GM19035 (cell line): ENCODE data around the gene ZNF93.
"Not testable (repeated sequence)": the region's sequence is repeated elsewhere in the genome, so short reads cannot be mapped to it uniquely, and the experiment has no call there.

Source experiments
- ATAC-seq: cut with Tn5 transposase; IDR thresholded peaks from one replicate; pipeline ENCODE4 v1.9.1; 2021; ENCODE audit not compliant: unreplicated experiment

The ZNF93 gene

DNA sequence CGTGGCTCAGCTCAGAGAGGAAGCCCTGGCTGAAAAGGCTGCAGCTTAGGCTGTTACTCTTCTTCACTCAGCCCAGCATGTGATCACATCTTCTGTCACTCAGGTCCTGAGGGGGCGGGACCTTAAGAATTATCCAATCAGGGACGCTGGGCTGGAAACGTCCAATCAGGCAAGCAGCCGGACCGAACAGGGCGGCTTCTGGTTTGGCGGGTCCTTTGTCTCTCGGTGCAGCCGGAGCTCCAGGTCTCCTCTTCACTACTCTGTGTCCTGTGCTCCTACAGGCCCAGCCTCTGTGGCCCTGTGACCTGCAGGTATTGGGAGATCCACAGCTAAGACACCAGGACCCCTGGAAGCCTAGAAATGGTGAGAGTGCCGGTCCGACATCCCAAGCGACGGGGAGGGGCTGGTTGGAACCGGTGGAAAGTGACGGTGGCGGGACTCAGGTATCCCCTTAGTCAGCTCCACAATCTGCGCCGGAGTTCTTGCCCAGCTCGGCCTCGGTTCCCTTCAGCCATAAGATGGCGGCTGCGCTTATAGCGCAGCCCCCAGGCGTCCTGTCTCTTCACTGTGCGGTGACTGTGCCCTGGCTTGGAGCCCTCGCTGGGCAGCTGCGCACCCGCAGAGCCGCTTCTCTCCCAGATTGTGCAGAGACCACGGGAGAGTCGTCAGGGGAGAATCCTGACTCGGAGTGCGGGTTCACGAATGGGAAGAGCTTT lies at the start of gene ZNF93:
Gene ZNF93 (plus strand): TSS at position 218 of the 716 bp plus-strand sequence. CDS start 143 bp downstream, at position 361.
- ATAC-seq, result peak; percentile 93

DNA sequence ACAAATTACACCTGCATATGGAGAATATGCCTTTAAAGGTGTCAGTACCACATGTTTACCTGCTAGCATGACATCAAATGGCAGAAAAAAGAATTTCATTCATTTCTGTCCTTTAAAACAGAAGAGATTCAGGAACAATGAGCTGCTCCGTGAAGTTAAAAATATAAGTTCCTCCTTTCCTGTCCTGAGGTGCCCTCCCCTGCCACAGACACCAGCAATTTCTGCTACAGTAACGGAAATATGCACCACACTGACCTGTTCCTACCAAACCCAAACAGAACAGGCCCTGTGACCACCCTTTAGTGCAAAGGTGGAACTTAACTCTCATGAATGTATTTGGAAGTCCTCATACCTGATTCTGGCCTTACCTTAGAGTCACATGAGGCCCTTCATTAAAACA lies 49.0 kb upstream of the ZNF93 start:
- not testable (repeated sequence) for ATAC-seq

DNA sequence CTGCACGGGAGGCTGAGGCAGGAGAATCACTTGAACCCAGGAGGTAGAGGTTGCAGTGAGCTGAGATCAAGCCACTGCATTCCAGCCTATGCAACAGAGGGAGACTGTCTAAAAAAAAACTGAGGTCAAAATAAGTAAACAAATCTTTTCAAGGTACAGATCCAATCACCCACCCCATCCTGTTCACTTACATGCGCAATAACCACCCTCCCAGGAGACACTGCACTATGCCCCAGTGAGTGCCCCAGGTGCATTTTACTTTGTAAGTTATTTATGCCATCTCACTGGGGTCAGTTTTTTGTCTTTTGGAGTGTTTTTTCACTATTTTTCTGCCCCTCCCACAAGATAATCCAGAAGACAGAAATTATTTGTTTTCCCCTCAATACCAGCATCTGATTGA lies 42.0 kb upstream of the ZNF93 start:
- ATAC-seq, result no peak

DNA sequence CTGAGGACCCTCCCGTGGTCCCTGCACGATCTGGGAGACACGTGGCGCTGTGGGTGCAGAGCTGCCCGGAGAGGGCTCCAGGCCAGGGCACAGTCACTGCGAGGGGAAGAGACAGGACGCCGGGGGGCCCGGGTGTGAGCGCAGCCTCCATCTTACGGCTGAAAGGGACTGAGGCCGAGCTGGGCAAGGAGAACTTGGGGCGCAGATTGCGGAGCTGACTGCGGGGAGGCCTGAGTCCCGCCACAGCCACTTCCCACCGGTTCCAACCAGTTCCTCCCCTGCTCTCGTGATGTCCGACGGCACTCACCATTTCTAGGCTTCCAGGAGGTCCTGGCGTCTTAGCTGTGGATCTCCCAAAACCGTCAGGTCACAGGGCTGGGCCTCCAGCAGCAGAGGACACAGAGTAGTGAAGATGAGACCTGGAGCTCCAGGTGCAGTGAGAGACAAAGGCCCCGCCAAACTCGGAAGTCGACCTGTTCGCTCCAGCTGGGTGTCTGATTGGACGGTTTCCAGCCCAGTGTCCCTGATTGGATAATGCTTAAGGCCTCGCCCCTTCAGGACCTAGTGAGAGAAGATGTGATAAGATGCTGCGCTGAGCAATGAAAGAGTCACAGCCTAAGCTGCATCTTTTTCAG lies 39.9 kb upstream of the ZNF93 start:
- no peak for ATAC-seq

DNA sequence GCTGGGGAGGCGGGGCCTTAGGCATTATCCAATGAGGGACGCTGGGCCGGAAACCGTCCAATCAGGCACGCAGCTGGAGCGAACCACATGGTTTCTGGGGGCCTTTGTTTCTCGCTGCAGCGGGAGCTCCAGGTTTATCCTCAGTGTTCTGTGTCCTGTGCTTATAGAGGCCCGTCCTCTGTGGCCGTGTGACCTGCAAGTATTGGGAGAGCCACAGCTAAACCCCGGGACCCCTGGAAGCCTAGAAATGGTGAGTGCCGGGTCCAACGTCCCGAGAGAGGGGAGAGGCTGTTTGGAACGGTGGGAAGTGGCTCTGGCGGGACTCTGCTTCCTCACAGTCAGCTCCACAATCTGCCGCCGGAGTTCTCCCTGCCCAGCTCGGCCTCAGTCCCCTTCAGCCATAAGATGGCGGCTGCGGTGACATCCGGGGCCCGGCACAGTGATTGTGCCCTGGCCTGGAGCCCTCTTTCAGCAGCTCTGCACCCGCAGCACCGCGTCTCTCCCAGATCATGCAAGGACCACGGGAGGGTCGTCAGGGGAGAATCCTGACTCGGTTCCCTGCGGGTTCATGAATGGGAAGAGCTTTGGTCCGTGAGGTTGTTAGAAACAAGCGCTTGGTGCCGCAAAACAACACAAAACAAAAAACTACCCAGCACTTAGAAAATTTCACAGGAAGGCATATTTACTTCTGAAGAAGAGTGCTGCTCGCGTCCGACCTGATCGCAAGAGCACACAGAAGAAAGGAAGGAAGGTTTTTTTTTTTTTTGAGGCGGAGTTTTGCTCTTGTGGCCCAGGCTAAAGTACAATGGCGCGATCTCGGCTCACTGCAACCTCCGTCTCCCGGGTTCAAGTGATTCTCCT lies 34.8 kb upstream of the ZNF93 start, which contains the start of gene ZNF253:
Gene ZNF253 (plus strand): TSS at position 133 of the 861 bp plus-strand sequence. CDS start 115 bp downstream, at position 248.
- peak; percentile 92 for ATAC-seq

DNA sequence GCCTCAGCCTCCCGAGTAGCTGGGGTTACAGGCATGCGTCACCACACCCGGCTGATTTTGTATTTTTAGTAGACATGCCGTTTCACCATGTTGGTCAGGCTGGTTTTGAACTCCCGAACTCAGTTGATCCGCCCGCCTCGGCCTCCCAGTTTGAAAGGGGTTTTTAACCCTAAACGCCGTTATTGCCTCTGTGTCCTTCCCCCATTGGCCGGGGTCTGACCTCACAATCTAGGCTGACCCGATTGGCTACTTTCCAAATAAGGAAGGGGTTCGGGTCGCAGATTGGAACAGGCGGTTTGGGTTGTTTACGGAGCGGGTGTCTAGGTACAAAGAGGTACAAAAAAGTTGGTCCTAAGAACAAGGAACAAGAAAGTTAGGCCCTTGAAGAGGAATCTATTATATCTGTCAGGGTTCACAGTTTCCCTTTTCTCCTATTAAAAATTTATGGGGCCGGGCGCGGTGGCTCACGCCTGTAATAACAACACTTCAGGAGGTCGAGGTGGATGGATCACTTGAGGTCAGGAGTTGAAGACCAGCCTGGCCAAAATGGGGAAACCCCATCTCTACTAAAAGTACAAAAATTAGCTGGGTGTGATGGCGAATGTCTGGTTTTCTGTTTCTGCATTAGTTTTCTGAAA lies 34.0 kb upstream of the ZNF93 start:
- peak; percentile 17 for ATAC-seq

DNA sequence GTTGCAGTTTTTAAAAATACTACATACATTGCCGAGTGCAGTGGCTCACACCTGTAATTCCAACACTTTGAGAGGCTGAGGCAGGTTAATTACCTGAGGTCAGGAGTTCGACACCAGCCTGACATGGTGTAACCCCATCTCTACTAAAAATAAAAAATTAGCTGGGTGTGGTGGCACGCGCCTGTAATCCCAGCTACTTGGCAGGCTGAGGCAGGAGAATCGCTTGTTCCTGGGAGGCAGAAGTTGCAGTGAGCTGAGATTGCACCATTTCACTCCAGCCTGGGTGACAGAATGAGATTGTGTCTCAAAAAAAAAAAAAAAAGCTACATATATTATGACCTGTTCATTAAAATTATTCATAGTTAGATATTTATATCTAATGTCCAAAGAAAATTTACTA lies 30.7 kb upstream of the ZNF93 start:
- ATAC-seq, result not testable (repeated sequence)

DNA sequence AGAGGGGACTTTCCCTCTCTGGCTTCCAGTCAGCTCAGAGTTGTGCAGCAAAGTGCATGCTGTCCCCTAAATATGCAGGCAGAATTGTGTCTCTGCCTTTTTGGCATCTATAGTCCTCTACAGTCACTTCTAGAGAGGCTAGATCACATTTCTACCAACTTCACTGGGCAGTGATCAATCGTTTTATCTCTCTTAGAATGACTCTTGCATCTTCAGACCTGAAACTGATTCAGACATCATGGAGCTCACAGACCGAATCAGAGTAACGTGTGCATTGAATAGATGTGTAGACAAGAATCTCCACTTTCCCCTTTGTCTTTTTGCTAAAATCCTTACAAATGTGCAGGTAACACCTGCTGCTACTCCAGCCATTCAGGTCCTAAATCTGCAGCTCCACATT lies 28.8 kb upstream of the ZNF93 start:
- ATAC-seq, result no peak

DNA sequence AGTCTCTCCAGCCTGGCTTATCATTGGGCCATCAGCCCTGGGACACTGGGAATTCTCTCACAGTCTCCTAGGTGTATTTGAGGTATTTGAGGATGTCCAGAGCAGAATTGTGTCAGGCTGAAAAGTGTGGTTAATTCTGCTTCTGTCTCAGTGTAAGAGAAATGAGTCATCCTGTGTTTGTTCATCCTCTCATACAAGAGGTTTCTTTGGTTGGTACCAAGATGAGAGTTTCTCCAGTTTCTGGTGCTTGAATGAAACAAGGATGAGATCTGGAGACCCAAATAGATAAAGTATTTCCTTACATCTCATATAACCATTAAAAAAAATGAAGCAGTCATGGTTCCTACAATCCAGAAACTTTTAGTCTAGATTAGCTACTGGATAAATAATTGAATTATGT lies 27.4 kb upstream of the ZNF93 start:
- no peak for ATAC-seq

DNA sequence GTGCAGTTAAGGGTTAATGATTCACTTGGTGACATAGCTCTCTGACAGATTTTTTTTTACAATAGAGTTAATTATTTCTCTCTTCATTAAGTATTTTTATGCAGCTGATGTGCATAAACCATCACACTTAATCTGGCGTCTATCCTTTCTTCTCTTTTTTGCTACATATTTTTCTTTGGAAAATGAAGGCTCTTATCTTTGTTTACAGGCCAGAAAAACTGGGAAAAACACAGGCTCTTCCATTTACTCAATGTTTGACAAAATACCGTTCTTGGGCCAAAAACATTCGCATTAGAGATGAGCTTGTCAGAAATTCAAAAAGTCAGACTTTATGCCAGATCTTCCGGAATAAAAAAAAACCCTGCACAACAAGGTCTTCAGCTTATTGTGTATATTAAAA lies 23.0 kb upstream of the ZNF93 start:
- ATAC-seq, result no peak

DNA sequence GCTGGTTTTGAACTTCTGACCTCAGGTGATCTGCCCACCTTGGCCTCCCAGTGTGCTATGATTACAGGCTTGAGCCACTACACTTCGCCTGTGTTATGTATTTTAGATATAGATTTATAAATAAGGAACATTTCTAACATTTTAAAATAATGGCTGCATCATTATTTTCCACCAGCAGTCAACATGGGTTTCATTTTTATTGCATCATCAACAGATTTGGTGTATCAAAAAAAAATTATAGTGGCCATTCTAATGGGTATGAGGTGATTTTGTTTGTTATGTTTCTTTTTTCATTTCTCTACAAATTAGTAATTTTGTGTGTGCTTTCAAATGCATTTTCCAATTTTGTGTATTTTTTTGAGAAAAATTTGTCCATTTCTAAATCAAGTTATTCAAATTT lies 16.2 kb upstream of the ZNF93 start:
- ATAC-seq, result no peak

DNA sequence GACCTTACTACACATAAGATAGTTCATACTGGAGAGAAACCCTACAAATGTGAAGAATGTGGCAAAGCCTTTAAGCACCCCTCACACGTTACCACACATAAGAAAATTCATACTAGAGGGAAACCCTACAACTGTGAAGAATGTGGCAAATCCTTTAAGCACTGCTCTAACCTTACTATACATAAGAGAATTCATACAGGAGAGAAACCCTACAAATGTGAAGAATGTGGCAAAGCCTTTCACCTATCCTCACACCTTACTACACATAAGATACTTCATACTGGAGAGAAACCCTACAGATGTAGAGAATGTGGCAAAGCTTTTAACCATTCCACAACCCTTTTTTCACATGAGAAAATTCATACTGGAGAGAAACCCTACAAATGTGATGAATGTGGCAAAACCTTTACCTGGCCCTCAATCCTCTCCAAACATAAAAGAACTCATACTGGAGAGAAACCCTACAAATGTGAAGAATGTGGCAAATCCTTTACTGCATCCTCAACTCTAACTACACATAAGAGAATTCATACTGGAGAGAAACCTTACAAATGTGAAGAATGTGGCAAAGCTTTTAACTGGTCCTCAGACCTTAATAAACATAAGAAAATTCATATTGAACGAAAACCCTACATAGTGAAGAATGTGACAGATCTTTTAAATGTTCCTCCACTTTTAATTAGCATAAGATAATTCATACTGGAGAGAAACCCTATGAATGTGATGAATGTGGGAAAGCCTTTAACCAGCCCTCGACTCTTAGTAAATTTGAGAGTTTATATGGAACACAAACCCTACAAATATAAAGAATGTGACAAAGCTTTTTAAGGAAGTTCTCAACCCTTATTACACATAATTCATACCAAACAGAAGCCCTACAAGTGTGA lies 8.4 kb upstream of the ZNF93 start:
- ATAC-seq, result not testable (repeated sequence)

DNA sequence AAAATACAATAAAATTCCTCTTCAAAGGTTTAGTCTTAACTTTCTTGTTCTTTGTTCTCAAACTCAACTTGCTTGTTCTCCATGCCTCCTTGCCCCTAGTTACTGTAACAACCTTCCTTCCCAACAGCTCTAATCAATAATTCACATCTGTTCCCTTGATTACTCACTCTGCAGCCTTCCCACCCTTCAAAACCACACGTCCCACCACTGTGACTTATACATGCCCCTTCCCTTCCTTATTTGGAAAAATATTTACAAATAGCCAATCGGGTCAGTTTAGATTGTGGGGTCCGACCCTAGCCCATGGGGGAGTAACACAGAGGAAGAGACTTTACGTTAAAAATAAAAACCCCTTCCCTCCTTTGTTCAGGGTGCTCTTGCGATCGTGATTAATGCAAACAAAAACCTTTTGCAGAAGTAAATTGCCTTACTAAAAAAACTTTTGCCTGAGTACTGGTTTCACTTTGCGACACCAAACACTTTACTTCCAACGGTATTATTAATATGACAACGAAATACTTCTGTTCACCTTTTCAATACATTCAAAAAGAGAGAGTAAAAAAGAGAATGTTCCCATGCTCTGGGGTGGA lies 512 bp upstream of the ZNF93 start:
- no peak for ATAC-seq

DNA sequence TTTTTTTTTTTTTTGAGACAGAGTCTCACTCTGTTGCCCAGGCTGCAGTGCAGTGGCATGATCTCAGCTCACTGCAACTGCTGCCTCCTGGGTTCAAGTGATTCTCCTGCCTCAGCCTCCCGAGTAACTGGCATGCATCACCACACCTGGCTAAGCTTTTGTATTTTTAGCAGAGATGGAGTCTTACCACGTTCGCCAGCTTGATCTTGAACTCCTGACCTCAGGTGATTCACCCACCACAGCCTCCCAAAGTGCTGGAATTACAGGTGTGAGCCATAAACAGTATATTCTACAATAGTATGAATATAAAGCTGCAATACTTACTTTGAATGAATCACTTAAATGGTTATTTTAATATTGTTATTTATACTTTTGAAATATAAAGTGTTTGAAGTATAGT lies 6.8 kb downstream of the ZNF93 start:
- not testable (repeated sequence) for ATAC-seq

DNA sequence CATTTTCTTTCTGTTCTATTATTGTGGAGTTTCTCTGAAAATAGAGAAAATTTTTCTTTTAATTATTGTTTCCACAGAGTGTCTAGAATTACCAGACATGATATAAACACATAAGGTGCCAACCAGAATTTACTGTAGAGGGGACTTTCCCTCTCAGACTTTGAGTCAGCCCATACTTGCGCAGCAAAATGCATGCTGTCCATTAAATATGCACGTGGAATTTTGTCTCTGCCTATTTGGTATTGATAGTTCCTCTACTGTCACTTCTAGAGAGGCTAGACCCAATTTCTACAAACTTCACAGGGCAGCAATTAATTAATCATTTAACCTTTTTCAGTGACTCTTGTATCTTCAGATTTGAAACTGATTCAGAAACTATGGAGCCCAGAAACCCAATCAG lies 8.9 kb downstream of the ZNF93 start:
- no peak for ATAC-seq

DNA sequence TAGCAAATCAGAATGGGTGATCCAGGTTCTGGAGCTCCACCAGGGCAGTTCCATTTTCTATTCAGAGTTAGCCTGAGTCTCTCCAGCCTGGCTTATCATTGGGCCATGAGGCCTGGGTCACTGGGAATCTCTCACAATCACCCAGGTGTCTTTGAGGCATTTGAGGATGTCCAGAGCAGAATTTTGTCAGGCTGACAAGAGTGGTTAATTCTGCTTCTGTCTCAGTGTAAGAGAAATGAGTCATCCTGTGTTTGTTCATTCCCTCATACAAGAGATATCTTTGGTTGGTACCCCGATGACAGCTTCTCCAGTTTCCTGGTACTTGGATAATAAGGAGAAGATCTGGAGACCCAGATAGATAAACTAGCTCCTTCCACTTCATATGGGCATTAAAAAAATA lies 10.4 kb downstream of the ZNF93 start:
- ATAC-seq, result no peak

DNA sequence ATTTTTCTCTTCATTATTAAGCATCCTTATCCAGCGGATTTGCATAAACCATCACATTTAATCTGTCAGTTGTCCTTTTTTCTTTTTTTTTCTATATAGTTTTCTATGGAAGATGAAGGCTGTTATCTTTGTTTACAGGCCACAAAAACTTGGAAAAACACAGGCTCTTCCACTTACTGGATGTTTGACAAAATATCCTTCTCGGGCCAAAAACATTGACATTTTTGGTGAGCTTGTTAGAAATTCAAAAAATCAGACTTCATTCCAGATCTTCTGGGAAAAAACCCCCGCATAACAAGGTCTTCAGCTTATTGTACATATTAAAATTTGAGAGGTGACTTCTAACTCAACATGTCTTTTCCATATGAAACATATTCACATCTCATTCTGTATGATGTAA lies 13.8 kb downstream of the ZNF93 start:
- ATAC-seq, result no peak

DNA sequence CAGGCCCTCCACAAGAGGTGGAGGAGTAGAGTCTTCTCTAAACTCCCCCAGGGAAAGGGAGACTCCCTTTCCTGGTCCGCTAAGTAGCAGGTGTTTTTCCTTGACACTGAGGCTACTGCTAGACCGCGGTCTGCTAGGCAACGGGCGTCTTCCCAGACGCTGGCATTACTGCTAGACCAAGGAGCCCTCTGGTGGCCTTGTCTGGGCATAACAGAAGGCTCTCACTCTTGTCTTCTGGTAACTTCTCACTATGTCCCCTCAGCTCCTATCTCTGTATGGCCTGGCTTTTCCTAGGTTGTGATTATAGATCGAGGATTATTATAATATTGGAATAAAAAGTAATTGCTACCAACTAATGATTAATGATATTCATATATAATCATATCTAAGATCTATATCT lies 29.7 kb downstream of the ZNF93 start:
- ATAC-seq, result not testable (repeated sequence)

DNA sequence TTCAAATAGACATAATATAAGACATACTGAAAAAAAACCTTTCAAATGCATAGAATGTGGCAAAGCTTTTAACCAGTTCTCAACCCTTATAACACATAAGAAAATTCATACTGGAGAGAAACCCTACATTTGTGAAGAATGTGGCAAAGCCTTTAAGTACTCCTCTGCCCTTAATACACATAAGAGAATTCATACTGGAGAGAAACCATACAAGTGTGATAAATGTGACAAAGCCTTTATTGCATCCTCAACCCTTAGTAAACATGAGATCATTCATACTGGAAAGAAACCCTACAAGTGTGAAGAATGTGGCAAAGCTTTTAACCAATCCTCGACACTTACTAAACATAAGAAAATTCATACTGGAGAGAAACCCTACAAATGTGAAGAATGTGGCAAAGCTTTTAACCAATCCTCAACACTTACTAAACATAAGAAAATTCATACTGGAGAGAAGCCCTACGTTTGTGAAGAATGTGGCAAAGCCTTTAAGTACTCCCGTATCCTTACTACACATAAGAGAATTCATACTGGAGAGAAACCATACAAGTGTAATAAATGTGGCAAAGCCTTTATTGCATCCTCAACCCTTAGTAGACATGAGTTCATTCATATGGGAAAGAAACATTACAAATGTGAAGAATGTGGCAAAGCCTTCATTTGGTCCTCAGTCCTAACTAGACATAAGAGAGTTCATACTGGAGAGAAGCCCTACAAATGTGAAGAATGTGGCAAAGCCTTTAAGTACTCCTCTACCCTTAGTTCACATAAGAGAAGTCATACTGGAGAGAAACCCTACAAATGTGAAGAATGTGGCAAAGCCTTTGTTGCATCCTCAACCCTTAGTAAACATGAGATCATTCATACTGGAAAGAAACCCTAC lies 32.9 kb downstream of the ZNF93 start:
- ATAC-seq, result not testable (repeated sequence)
